ENCODE data around the gene DDR2.
"Not testable (repeated sequence)": the region's sequence is repeated elsewhere in the genome, so short reads cannot be mapped to it uniquely, and the experiment has no call there.

Gene DDR2

DNA sequence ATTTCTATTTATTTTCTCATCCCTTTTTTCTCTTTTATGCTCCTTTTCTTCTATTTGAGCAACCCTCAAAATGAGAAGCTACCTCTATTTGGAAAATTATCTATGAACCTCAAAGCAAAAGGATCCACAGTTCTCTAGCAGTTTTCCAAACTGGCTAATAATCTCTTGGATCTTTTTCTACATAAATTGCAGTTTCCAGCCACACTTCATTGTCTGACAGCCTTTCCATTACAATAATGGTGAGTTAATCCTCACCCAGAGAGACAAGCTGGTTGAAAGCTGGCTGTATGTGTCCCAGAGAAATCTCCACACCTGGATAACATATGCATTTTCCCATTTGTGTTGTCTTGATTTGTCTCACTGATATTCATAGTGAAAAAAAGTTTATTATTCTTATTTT, 141.7 kb downstream of the DDR2 start:
- DNase-seq (ENCODE audit: low read depth), result no peak

DNA sequence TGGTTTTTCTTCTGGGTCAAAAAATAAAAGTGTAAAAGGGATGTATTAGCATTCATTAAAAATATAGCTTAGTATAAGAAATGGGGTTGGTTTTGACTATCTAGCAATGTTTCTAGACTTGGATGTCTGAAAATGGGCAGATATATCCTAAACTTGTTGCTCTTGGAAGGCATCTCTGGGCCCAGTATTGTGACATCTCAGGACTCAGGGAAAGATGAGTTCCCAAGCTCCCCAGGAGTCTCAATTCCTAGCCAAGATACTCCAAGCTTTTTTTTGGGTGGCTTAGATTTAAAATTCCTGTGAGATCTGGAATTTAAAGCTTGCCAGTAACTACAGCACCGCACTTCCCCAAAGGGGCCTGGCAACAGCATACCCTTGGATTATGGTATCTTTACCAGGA, 146.8 kb downstream of the DDR2 start:
- DNase-seq (ENCODE audit: low read depth), result no peak

DNA sequence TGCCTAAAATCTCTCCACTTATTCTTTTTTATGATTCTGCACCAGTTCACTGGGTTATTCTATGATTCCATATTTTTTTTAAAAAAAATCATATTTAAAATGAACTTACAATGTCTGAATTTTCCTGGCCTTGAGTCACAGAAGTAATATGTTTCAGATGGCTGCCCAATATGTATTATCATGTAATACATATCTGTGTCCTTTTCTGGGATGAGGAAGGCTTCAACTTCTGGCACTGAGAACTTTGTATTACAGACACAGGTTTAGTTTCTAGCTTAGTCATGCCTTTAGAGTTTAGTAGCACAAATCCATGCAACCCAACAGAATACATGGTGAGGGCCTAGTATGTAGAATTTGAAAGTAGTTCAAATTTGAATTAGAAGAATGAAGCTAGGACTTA, 150.4 kb downstream of the DDR2 start:
- DNase-seq (ENCODE audit: low read depth), result no peak

DNA sequence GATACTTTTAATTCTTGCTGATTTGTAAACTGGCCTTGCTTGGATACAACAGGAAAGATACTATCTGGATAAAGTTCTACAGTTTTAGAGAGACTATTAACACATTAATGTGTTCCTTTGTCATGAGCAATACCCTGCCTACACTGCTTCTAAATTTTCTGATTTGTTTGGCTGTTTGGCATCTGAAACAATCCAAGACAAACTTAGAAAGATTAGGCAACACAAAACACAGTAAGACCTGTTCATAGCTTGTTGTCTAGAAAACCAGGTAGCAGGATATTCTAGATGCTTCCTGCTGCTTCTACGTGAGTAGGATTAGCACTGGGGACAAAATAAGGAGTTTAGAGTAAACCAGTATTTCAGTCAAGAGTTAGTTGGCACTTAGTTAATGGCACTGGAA, 152.7 kb downstream of the DDR2 start:
- DNase-seq (ENCODE audit: low read depth), result not testable (repeated sequence)

DNA sequence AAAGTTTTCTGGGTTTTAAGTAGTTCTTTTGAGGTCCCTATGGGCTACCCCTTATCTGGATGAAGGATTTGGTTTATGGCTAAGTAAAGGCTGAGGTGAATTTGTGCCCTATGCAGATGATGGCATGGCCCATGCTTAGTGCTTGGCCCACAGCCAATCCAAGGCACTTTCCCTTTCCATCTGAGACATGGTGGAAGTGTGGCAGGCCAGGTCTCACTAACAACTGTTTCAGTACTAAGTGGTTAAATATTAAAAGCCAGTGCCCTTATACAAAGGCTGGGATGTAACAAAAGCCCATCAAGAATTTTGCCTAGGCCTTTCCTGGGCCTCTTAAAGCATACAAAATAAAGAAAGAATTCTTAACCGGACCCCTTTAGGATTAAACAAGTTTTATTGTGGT, 156.5 kb downstream of the DDR2 start:
- DNase-seq (ENCODE audit: low read depth), result not testable (repeated sequence)

DNA sequence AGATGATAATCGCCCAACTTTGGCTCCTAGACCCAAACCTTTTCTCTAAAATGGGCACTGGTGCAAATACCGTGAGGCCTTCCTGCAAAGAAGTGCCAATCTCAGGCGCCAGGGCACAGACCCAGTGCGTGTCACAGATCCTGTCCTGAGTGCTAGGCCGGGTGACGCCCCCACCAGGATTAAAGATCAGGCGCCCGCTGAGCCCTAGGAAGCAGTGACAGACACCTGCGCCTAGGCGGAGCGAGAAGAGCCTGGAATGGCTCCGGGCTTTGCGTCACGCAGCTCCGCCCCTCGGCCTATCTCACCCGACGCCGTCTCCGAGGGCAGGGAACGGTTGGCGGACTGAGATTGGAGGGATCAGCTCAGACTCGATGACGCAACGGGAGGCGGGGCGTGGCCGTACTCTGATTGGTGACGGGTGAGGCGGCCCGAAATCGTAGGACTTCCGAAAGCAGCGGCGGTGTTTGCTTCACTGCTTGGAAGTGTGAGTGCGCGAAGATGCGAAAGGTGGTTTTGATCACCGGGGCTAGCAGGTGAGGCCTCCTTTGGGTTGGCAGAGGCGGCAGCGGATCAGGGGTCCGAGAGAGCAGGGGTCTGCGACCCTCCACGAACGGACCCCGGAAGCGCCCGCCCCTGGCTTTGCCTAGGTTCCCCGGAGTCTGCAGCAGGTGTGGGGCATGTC, 158.2 kb downstream of the DDR2 start, which contains the start of gene HSD17B7:
TSS of gene HSD17B7 (plus strand) at position 400 of the 682 bp plus-strand sequence. CDS start at position 499, 99 bp downstream.
- DNase-seq (ENCODE audit: low read depth), result peak; percentile 61

DNA sequence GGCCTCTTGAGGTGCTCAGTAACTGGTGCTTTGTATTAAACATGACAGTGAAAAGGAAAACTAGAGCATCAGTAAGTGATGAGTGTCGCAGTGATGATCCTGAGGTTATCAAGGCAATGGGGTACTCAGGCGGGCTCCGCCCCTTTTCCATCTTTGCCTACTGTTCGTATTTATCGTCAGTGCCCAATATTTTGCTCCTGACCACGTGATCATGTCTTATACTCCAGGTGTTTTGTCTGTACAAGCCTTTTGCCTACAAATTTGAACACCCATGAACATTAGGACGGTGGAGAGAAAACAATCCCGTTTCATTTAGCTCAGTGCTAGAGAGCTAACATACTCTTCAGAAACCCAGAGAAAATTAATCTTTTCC, 158.7 kb downstream of the DDR2 start:
- DNase-seq (ENCODE audit: low read depth), result not testable (repeated sequence)

DNA sequence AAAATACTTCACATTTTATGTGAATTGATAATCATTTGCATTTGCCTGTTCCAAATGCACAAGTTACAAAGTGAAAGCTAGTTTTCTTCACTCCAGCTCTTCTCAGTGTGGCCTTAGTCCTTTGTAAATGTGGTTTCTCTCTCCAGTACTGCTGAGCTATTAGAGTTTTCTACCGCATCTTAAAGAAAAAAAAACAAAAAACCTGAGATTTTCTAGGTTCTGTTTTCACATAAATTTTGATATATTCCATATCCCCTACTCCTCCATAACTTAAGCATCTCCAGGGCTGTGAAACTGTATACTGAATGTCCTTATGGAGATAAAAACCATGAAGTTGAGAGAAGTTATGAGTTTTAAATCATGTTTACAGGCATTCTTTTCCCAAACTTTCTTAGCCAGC, 162.0 kb downstream of the DDR2 start:
- not testable (repeated sequence) for DNase-seq (ENCODE audit: low read depth)

DNA sequence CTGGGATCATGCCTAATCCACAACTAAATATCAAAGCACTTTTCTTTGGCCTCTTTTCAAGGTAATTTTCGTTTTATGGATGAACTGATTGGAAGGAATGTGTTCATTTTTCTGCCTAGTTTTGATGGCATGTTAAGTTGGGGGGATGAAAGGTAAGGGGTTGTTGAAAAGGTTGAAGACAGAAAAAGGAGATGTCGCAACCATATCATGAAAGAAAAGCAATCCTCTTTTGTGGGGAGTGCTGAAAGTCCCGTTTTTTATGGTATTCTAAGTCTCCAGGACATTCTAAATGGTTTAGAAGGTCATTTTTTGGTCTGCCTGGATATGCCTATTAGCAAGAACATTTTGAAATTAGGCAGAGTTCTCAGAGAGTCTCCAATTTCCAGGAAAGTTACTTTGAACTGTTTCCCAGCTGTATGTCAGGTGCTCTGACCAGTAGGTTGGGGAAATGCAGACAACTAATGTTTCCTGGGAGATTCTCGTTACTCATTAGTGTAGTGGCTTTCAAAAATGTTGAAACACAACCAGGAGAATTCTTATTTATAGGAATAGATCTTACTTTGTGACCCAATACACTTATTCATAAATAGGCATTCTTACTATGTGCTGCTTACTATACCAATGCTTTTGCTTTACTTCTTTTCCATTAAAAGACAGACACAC, 164.5 kb downstream of the DDR2 start:
- not testable (repeated sequence) for DNase-seq (ENCODE audit: low read depth)

DNA sequence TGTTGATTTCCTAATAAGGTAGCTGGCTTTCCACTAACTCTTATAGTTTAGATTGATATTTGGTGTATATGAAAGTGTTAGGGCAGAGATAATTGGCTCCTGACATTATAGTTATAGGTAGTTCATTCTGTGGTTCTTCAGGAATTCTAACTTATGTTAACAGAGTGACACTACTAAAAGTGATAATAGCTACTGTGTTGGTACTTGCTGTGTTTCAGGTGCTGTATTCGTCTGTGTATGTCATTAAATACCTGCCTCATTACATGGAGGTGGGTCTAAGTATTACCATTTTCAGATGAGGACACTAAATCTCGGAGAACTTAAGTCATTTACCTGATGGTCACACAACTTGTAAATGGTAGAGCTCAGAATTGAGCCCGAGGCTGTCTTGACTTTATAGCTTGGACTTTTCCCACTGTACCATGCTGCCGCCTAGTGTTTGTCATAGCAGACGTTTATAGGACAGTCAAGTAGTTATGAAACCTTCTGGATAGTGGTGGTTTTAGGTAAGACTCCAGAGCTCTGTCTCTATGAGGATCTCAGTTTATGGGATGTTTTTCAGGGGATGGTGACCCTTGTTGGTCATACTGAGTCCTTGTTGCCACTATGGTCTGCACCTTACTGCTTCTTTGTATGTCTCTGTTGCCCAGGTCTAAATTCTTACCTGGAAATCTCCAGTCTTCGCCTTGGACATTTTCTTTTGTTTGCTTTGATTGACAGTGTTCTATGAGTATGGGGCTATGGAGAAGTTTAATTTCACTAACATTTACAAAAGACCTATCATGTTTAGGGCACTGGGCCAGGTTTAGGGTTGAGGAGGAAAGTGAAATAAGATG, 167.9 kb downstream of the DDR2 start:
- not testable (repeated sequence) for DNase-seq (ENCODE audit: low read depth)

DNA sequence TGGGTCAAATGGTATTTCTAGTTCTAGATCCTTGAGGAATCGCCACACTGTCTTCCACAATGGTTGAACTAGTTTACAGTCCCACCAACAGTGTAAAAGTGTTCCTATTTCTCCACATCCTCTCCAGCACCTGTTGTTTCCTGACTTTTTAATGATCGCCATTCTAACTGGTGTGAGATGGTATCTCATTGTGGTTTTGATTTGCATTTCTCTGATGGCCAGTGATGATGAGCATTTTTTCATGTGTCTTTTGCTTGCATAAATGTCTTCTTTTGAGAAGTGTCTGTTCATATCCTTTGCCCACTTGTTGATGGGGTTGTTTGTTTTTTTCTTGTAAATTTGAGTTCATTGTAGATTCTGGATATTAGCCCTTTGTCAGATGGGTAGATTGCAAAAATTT, 175.2 kb downstream of the DDR2 start:
- not testable (repeated sequence) for DNase-seq (ENCODE audit: low read depth)

DNA sequence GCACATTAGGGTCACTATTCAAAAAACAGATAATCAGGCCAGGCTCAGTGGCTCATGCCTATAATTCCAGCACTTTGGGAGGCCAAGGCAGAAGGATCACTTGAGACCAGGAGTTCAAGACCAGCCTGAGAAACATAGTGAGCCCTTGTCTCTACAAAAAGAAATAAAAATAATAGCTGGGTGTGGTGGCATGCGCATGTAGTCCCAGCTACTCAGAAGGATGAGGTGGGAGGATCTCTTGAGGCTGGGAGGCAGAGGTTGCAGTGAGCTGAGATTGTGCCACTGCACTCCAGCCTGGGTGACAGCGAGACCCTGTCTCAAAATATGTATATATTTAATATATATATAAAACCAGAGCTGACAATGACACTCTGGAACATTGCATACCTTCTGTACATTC, 180.1 kb downstream of the DDR2 start:
- DNase-seq (ENCODE audit: low read depth), result not testable (repeated sequence)

DNA sequence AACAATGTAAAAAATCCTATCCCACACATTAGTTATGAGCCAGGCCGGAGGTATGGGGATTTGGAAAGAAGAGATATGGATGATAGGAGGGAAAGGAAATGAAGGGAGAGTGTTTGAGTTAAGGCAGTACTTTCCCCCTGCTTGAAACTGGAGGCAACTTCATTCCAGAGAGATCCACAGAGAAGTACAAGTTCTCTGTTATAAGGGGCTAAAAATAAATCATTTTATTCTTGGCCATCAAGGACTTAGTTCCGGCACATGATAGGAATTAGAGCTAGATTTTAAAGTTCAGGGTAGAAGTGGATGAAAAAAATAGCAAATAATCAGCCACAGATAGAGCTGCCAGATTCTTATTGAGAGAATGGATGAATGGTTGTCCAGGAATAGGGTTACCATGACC, 185.9 kb downstream of the DDR2 start:
- DNase-seq (ENCODE audit: low read depth), result not testable (repeated sequence)

DNA sequence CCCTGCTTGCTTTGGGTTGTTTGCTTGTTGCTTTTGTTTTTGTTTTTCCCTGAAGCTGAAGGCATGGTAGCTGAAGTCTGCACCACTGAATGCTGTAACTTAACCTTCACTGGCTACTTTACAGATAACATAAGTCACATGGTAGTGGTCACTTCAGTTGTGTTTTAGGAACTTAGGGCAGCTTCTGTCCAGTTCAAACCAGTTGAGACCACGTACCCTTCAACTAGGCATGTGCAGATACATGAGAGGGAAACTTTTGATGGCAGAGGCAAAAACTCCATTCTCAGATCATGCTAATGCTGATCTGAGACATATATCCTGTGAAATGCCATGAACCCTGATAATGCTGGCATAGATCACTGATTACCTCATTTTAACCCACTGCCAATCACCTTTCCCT, 186.4 kb downstream of the DDR2 start:
- not testable (repeated sequence) for DNase-seq (ENCODE audit: low read depth)

DNA sequence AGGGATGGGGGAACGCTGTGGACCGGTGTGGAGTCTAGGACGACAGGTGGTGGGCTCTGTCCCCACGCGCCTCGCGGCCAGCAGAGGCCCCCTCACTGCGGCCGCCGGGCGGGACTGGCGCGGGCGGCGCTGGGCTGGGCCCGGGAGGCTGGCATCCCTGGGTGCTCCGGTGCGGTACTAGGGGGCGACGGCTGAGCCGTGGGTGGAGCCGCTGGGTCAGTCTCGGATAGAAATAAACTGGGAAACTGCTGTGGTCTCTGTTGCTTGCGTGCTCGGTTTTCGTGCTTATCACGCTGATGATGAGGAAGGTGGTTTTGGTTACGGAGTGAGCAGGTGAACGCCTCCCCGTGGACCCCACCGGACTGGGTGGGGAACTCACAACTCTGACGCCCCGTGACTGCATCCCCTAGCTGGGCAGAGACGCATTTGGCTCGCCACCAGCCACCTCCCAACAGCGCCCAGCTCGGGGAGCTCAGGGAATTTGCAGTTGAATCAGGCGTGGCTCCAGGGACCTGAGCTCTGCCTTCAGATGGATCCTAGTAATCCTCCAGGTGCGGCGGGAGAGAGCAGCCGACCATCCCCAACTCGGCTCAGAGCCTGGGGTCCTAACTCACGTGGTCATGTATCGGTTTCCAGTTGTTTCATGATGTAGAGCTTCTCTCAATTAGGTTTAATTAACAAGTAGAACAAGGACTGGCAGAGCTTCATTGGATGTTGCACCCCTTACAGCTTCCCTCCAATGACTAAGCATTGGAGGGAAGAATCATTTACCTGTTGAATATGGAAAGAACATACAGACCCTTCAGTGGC, 190.3 kb downstream of the DDR2 start:
- DNase-seq (ENCODE audit: low read depth), result no peak

DNA sequence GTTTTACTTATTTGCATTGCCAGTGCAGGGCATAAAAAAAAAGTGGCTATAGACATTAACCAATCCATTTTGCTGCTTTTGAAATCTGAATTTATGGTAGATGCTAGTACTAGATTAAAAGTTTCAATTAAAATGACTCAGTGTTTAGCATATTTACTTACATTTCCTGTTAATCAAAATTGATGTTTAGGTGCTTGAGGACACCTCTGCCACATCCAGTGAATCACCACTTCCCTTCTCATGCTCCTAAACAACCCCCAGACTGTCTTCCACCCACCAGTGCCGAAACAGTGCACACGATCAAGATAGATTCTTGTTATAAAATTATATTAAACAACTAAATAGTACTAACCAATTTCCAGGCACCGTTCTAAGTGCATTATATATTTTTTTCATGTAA, 191.0 kb downstream of the DDR2 start:
- no peak for DNase-seq (ENCODE audit: low read depth)

DNA sequence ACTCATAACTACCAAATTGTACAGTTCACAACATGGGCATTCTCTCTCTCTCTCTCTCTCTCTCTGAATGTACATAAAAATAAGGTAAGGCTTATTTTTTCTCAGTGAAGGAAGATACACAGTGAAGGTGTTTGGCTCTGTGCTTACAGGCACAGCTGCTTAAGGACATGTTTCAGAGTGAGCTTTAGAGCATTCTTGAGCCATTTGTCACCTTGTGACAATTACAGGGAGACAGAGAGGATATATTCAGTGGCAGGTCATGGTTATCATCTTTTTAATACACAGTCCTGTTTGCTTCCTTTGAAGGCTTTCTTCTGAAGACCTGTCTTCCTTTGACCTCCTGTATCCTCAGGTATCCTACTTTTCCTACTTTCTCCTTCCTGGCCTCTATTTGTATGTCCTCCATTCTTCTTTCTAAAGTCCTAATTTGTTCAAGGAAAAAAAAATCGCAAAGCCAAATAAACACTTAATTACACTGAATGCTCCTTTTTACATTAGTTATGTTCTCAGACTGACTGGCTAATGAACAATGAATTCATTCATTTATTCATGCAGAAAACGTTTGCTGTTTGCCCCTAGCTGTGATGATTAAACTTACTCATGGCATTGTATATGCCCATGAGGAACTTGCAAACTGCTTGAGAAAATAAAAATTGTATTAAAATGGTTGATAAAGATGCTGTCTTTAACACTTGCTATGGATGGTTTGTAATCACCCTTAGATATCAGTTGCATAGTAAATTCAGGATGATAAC, 191.7 kb downstream of the DDR2 start:
- no peak for DNase-seq (ENCODE audit: low read depth)

DNA sequence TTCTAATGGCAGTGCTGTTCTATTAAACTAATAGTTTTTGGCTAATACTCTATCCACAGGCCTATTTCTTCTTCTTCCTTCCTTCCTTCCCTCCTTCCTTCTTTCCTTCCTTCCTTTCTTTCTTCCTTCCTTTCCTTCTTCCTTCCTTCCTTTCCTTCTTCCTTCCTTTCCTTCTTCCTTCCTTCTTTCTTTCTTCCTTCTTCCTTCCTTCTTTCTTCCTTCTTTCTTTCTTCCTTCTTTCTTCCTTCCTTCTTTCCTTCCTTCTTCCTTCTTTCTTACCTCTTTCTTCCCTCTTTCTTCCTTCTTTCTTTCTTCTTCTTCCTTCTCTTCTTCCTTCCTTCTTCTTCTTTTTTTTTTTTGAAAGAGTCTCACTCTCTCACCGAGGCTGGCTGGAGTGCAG, 197.0 kb downstream of the DDR2 start:
- no peak for DNase-seq (ENCODE audit: low read depth)

DNA sequence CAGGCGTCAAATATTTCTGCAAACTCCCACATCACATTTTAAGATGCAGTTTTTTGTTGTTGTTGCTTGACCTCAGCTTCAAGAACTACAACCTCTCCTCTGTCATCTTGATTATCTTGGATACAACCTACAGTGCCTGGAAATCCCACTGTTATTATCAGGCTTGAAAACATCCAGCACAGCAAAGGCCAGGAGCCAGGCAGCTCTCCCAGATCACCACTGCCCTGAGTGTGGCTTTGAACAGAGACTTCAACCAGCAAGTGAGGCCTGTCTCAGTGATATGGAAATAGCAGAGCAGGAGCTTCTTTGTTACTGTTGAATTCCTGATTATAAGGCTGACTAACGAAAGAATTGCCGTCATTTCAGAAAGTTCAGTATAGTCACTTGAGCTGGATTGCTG, 200.2 kb downstream of the DDR2 start:
- DNase-seq (ENCODE audit: low read depth), result no peak

DNA sequence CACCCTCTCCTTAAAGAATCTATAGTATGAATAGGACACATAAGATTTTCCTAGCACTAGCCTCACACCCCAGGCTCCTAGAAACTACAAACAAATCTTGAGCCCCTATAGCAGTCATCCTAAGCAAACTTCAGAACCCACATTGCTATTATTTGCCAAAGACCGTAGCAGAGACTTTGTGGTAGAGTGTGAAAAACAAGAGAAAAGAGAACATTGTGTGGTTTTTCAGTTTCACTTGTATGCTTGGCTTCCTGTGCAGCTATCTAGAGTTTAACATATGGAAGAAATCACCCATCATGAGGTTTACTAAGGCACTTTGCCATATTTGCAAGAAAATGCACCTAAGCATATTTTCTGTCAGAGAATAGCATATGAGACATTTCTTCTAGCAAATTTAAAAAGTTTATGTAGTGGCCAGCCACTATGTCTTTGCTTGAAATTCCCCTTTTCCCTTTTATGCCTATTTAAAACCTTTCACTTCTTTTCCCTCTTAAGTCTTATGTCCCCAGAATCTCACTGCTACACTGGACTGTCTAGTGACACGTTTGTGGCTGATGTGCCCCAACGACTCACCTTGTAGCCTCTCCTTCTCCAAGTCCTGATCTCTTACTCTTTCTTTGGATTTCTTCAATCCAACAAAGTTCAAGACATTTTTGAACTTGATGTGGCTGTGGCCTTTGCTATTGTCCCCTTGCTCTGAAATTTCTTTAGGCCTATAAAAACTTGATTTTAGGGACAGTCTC, 203.1 kb downstream of the DDR2 start:
- no peak for DNase-seq (ENCODE audit: low read depth)

Data from stimulated activated CD8-positive, alpha-beta memory T cell treated with anti-CD3 and anti-CD28 coated beads, Interleukin-12 subunit alpha, Interleukin-12 subunit beta, amount 100 ng/mL, for 4 hours (primary cell).